Activated naive CD8-positive, alpha-beta T cell treated with anti-CD3 and anti-CD28 coated beads for 36 hours (primary cell): ENCODE data around the gene MACROD2. TPM values are rescaled to one million over a fixed set of nuclear protein-coding genes. Genes with fewer than 3 reads are reported as not detected.
"Not testable (repeated sequence)": the region's sequence is repeated elsewhere in the genome, so short reads cannot be mapped to it uniquely, and the experiment has no call there.

ENCODE experiments used
- DNase-seq: peaks from one replicate; pipeline ENCODE4 v3.0.0; 2021
- H3K27ac Mint-ChIP-seq: one replicate; pipeline ENCODE4 v1.8.0; 2022; ENCODE audit warnings: mild to moderate bottlenecking, moderate library complexity, mixed read lengths
- H3K27me3 Mint-ChIP-seq: one replicate; pipeline ENCODE4 v1.8.0; 2022; ENCODE audit warnings: mild to moderate bottlenecking, mixed read lengths
- H3K36me3 Mint-ChIP-seq: one replicate; pipeline ENCODE4 v1.8.0; 2021; ENCODE audit warnings: mild to moderate bottlenecking, mixed read lengths
- H3K4me1 Mint-ChIP-seq: one replicate; pipeline ENCODE4 v1.8.0; 2021; ENCODE audit warnings: mixed read lengths
- H3K4me3 Mint-ChIP-seq: one replicate; pipeline ENCODE4 v1.8.0; 2022; ENCODE audit warnings: mild to moderate bottlenecking, moderate library complexity, mixed read lengths
- H3K9me3 Mint-ChIP-seq: one replicate; pipeline ENCODE4 v1.8.0; 2022; ENCODE audit warnings: mixed read lengths
- total RNA-seq, 2 experiments: library from RNA; stranded (reverse); gene quantifications; one replicate each; pipeline ENCODE4 v1.2.3, GENCODE V29; 2021

MACROD2 gene
- total RNA-seq, 2 experiments from 2014 or later: 0.12 to 0.14 TPM

DNA sequence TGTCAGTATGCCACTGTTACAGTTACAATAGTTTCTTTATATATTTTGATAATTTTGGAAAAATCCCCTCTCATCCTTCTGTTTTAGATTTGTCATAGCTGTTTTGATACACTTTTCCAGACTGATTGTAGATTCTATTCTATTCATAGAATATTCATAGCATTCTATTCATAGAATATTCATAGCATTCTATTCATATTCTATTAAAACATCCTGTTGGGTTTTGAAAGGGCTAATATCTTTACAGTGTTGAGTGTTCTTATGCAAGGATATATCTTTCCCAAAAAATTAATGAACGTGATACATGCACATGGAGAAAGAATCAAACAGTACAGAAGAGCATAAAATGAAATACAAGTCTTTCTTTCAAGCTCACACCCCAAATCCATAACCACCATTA lies 38.0 kb downstream of the MACROD2 start:
- Mint-ChIP-seq H3K27ac (no peak overlapping the region), H3K9me3 (no peaks in the 10 kb centered on the region), H3K36me3 (no peaks in the 10 kb centered on the region), H3K4me1 (no peaks in the 10 kb centered on the region), H3K4me3 (no peak overlapping the region), H3K27me3 (no peaks in the 10 kb centered on the region)
- DNase-seq: no peak

DNA sequence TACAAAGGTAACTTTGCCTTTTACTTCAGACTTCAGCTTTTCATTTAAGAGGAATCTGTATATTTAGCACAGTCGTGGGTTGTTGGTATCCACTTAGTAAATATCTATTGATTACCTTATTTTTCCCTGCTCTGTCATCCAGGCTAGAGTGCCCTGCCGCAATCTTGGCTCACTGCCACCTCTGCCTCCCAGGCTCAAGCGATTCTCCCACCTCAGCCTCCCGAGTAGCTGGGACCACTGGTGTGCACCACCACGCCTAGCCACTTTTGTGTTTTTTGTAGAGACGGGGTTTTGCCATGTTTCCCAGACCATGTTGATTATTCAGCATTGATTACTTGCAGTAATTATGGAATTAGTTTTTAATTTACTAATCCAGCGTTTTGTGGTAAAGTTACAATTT lies 41.3 kb downstream of the MACROD2 start:
- Mint-ChIP-seq H3K4me3 (no peak overlapping the region), H3K36me3 (no peaks in the 10 kb centered on the region), H3K4me1 (no peaks in the 10 kb centered on the region), H3K9me3 (no peaks in the 10 kb centered on the region), H3K27me3 (no peaks in the 10 kb centered on the region), H3K27ac (no peak overlapping the region)
- DNase-seq: no peak

DNA sequence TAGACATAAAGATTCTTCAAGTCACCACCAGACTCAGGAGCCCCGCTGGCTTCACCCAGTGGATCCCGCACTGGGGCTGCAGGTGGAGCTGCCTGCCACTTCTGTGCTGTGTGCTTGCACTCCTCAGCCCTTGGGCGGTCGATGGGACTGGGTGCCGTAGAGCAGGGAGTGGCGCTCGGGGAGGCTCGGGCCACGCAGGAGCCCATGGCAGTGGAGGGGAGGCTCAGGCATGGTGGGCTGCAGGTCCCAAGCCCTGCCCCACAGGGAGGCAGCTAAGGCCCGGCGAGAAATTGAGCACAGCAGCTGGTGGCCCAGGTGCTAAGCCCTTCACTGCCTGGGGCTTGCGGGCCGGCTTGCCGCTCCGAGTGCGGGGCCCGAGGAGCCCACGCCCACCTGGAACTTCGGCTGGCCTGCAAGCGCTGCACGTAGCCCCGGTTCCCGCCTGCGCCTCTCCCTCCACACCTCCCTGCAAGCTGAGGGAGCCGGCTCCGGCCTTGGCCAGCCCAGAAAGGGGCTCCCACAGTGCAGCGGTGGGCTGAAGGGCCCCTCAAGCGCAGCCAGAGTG lies 49.5 kb downstream of the MACROD2 start:
- H3K4me3 Mint-ChIP-seq, DNase-seq, H3K4me1 Mint-ChIP-seq, H3K9me3 Mint-ChIP-seq, H3K27me3 Mint-ChIP-seq, H3K36me3 Mint-ChIP-seq, H3K27ac Mint-ChIP-seq: not testable (repeated sequence)

DNA sequence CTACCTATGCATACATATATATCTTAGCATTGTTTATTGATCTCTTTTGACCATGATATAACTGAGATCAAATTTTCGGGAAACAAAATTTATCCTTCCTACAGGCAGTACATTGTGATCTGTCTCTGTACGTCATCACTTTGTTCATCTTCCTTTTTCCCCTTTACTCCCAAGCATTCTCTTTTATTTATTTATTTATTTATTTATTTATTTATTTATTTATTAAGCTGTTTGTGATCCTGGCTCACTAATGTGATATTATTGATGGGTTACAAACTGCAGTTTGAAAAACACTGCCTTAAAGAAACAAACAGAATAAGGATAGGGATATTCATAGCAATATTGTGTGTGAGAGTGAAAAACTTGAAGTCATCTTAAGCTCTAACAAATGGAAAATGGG lies 51.2 kb downstream of the MACROD2 start:
- H3K4me3 Mint-ChIP-seq: no peak overlapping the region
- no peak for DNase-seq
- H3K36me3 Mint-ChIP-seq: no peaks in the 10 kb centered on the region
- H3K4me1 Mint-ChIP-seq: no peaks in the 10 kb centered on the region
- H3K27ac Mint-ChIP-seq: no peak overlapping the region
- H3K9me3 Mint-ChIP-seq: no peaks in the 10 kb centered on the region
- peaks cover 4% of the 10 kb centered on the region for H3K27me3 Mint-ChIP-seq

DNA sequence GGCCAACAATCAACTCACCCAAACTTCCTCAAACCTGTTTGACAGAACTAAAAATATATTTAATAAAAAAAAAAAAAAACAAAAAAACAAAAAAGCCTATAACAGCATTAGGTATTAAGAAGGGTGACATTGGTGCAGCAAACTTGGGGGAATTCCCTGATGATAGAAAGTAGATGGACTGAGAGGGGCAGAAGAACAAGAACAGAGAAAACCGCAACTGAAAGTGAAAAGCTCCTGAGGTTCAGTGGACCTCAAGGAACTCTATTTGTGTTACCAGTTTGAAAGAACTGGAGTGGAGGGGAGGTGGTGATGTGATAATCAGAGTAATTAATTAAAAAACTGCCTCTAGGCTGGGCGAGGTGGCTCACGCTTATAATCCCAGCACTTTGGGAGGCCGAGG lies 53.8 kb downstream of the MACROD2 start:
- H3K4me3 Mint-ChIP-seq: no peak overlapping the region
- H3K27me3 Mint-ChIP-seq: peaks cover 7% of the 10 kb centered on the region
- H3K27ac Mint-ChIP-seq: no peak overlapping the region
- DNase-seq: no peak
- H3K36me3 Mint-ChIP-seq: no peaks in the 10 kb centered on the region
- no peaks in the 10 kb centered on the region for H3K4me1 Mint-ChIP-seq
- no peaks in the 10 kb centered on the region for H3K9me3 Mint-ChIP-seq

DNA sequence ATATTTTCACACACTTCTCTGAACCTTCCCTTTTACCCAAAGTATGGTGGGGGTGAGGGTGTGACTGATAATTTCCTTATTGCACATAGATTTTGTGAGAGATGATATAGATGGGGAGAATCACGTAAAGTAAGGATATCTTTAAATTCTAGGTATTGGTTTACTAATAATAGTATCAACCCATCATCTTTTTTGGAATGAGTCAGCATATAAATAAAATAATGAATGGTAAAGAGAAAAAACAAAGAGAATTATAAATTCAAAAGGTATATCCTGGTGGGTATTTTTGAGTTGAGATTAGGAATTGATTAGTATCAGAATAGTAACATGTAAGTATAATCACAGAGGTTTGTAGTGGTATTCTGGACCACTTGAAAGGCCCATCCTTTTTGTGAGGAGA lies 56.1 kb downstream of the MACROD2 start:
- H3K36me3 Mint-ChIP-seq: no peaks in the 10 kb centered on the region
- no peaks in the 10 kb centered on the region for H3K4me1 Mint-ChIP-seq
- no peak overlapping the region for H3K4me3 Mint-ChIP-seq
- DNase-seq: no peak
- no peak overlapping the region for H3K27ac Mint-ChIP-seq
- H3K9me3 Mint-ChIP-seq: no peaks in the 10 kb centered on the region
- H3K27me3 Mint-ChIP-seq: peaks cover 10% of the 10 kb centered on the region

DNA sequence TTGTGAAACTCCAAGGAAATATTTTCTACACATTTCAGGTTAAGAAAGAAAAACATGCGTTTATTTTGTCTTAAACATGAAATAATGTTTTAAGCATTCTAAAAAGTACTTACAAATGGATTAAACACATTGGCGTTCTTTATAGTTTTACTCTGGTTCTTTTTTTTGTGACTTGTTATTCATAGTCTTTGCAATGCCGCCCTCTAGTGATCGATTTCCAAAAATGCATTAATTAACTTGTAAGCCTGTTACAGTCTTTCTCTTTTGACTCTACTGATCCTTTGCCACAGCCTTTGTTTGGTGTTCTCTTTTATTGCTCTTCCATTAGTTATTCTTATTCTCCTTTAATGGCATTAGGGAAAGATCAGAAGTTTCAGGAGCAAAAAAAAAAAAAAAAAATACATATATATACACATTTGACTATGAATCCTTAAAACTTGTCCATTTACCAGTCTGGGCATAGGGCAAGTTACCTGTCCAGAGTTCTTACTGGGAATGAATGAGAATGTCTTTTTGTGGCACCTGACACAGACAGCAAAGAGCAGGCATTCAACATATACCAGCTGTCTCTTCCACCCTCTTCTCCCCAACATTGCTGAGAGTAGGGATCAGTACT lies 59.9 kb downstream of the MACROD2 start:
- Mint-ChIP-seq H3K36me3 (no peaks in the 10 kb centered on the region), H3K4me1 (no peaks in the 10 kb centered on the region)
- no peak for DNase-seq

DNA sequence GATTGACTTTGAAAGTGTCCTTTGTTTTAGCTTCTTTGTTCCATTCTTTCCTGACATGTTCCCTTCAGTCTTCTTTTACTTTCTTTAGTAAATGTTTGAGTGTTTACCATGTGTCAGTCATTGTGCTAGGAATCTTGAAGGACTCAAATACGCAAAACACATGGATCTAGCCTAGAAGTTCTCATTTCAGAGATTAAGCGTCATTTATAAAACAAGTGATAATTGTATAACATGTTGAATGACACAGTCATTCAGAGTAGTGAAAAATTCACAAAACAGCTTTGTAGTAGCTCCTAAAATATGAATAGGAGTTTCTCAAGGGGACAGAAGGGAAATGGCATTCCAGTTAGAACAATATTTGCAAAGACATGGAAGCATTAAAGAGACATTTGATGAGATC lies 66.9 kb downstream of the MACROD2 start:
- Mint-ChIP-seq H3K4me3 (no peak overlapping the region), H3K27ac (no peak overlapping the region), H3K36me3 (no peaks in the 10 kb centered on the region), H3K9me3 (no peaks in the 10 kb centered on the region), H3K27me3 (no peaks in the 10 kb centered on the region), H3K4me1 (no peaks in the 10 kb centered on the region)
- DNase-seq: no peak

More for the DNA sequence above, 59.9 kb downstream of the MACROD2 start:
- no peak overlapping the region for H3K27ac Mint-ChIP-seq
- H3K27me3 Mint-ChIP-seq: peaks cover 10% of the 10 kb centered on the region
- no peaks in the 10 kb centered on the region for H3K9me3 Mint-ChIP-seq
- no peak overlapping the region for H3K4me3 Mint-ChIP-seq

DNA sequence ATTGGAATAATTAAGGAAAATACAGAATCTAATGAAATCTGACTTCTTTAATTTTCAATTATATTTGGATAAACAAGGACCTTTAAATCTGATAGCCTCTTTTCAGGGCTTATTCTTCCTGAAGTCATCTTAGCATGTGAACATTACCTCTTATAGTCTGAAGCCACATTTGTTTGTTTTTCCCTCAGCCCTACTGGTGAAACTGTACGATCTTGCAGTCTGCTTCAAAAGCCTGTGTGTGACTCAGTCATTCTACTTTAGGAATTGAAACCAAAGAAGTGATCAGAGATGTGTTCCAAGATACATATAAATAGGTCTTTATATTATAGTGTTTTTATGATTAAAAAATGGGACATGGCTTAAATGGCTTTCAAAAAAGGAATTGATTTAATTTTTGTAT lies 67.5 kb downstream of the MACROD2 start:
- no peaks in the 10 kb centered on the region for H3K27me3 Mint-ChIP-seq
- DNase-seq: no peak
- no peaks in the 10 kb centered on the region for H3K9me3 Mint-ChIP-seq
- H3K27ac Mint-ChIP-seq: no peak overlapping the region
- no peaks in the 10 kb centered on the region for H3K36me3 Mint-ChIP-seq
- no peak overlapping the region for H3K4me3 Mint-ChIP-seq
- no peaks in the 10 kb centered on the region for H3K4me1 Mint-ChIP-seq

DNA sequence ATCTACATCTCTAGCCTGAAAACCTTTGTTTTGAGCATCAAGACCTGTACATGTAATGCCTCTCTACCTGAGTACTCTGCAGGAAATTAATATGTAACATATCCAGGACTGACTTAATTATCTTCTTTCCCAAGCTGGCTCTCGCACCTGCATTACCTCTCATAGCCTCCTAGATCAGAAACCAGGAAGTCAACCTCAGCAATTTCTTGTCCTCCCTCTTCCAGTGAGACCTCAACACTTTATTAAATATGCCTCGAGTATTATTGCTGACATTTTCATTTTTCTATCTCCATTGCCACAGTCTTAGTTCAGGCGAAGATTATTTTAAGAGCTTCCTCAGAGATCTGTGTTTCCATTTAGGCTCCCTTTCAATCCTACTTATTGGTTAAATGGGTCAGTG lies 69.0 kb downstream of the MACROD2 start:
- DNase-seq: no peak
- Mint-ChIP-seq H3K27ac (no peak overlapping the region), H3K9me3 (no peaks in the 10 kb centered on the region), H3K27me3 (no peaks in the 10 kb centered on the region), H3K4me3 (no peak overlapping the region), H3K4me1 (no peaks in the 10 kb centered on the region), H3K36me3 (no peaks in the 10 kb centered on the region)

DNA sequence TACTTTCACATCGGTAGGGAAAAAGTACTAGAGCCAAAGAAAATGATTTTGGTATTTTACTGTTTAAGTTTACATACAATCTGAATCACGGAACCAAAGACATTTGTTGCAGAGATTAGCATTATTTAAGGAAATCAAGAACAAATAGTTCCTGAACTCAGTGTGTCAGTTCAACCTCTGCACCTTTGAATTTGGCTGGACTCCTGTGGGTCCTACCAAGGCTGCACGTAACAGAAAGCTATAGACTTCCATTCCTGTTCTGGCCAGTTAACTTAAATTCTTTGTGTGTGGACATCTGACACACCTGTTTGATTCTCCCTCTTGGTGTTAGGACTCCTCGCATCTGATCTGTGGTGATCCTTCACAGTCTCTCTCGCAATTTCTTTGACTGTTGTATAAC lies 69.6 kb downstream of the MACROD2 start:
- no peaks in the 10 kb centered on the region for H3K9me3 Mint-ChIP-seq
- no peak overlapping the region for H3K27ac Mint-ChIP-seq
- H3K4me3 Mint-ChIP-seq: no peak overlapping the region
- H3K27me3 Mint-ChIP-seq: no peaks in the 10 kb centered on the region
- no peak for DNase-seq
- no peaks in the 10 kb centered on the region for H3K4me1 Mint-ChIP-seq
- no peaks in the 10 kb centered on the region for H3K36me3 Mint-ChIP-seq

DNA sequence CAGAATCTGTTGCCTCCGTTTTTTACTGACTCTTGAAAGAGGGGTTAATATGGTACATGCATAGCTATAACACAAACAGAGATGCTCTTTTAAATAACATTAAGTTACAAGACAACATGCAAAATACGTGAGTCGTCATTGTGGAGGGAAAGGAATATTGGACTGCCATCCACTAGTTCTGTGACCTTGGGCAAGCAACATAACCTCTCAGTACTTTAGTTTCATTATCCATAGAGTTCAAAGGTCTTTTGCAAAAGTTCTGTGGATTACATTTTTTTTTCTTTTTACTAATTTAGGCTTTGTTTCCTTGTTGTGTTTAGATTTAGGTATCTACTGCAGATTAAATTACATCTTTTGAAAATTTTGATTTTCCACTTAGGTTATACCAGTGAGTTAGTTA lies 70.5 kb downstream of the MACROD2 start:
- Mint-ChIP-seq H3K9me3 (no peaks in the 10 kb centered on the region), H3K27me3 (no peaks in the 10 kb centered on the region), H3K4me3 (no peak overlapping the region), H3K27ac (no peak overlapping the region), H3K4me1 (no peaks in the 10 kb centered on the region), H3K36me3 (no peaks in the 10 kb centered on the region)
- no peak for DNase-seq

DNA sequence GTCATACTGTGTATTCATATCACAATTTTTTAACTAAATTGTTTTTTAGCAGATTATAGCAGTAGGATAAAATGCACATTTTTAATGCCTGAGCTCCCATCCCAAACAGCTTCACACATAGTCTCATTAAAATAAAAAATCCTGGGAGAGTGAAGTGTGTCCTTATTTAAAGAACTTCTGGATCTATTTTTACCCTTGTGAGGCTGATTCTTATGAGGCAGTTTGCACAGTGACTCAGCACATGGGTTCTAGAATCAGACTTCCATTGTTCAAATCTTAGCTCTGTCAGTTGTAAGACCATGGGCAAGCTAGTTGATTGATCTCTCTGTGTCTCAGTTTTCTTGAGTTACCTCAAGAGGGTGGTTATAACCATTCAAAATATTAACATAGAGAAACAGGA lies 72.3 kb downstream of the MACROD2 start:
- Mint-ChIP-seq H3K9me3 (no peaks in the 10 kb centered on the region), H3K27ac (no peak overlapping the region), H3K36me3 (no peaks in the 10 kb centered on the region), H3K4me1 (no peaks in the 10 kb centered on the region), H3K27me3 (no peaks in the 10 kb centered on the region), H3K4me3 (no peak overlapping the region)
- no peak for DNase-seq

DNA sequence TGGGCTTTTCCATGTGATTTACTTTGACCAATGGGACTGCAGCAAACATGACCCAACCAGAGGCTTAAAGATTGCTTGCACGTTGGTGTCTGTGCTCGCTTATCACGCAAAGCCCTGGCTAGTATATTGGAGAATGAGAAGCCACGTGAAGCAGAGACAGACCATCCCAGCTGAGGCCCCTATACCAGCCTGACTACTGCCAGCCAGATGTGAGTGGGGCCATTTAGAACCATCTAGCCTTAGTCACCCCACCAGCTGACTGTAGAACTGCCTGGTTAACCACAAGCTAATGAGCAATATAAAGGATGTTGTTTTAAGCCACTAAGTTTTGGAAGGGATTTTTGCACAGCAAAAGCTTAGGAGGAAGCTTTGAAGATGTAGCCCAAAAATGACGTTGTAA lies 74.5 kb downstream of the MACROD2 start:
- H3K27ac Mint-ChIP-seq: no peak overlapping the region
- H3K4me1 Mint-ChIP-seq: no peaks in the 10 kb centered on the region
- no peak for DNase-seq
- H3K9me3 Mint-ChIP-seq: no peaks in the 10 kb centered on the region
- H3K4me3 Mint-ChIP-seq: no peak overlapping the region
- no peaks in the 10 kb centered on the region for H3K36me3 Mint-ChIP-seq
- no peaks in the 10 kb centered on the region for H3K27me3 Mint-ChIP-seq

DNA sequence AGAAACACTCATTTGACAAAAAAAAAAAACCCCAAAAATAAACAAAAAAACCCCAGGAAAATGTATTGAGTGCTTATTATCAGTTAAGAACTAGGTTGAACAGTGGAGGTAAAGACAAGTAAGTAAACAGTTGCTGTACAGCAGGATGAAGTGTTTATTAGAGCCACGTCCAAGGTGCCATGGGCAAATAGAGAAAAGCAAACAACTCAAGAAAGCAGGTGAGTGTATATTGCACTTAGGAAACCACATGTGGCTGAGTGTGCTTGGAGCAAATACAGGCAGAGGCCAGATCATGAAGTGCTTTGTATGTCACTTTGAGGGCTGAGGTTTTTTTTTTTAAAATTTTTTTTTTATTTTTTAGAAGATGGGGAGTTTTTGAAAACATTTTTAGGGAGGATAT lies 98.3 kb downstream of the MACROD2 start:
- no peaks in the 10 kb centered on the region for H3K4me1 Mint-ChIP-seq
- no peak overlapping the region for H3K4me3 Mint-ChIP-seq
- H3K27me3 Mint-ChIP-seq: no peaks in the 10 kb centered on the region
- H3K9me3 Mint-ChIP-seq: no peaks in the 10 kb centered on the region
- no peak overlapping the region for H3K27ac Mint-ChIP-seq
- no peaks in the 10 kb centered on the region for H3K36me3 Mint-ChIP-seq
- DNase-seq: no peak

DNA sequence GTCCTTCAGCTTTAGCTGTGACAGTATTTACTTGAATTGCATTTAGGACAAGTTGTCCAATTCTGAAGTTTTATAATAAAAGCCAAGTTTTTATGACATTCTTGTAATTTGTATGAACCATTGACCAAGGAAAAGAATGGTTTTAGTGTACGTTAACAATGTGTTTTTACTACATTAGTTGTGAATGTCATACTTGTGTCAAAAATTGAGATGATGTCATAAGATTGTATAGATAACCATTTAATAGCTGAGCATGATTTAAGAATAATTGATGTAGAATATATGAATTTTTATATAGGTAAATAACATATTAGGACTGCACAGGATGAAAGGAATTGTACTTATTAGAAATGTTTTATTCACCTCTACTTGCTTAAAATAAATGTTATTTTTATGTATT lies 102.9 kb downstream of the MACROD2 start:
- Mint-ChIP-seq H3K36me3 (no peaks in the 10 kb centered on the region), H3K27ac (no peak overlapping the region), H3K4me3 (no peak overlapping the region), H3K4me1 (no peaks in the 10 kb centered on the region), H3K27me3 (no peaks in the 10 kb centered on the region), H3K9me3 (no peaks in the 10 kb centered on the region)
- DNase-seq: no peak
